GM13977 (cell line): ENCODE measurements around the gene GXYLT2.
"Not testable (repeated sequence)": the region's sequence is repeated elsewhere in the genome, so short reads cannot be mapped to it uniquely, and the experiment has no call there.

Source experiments
- DNase-seq: peaks from one replicate; pipeline ENCODE4 v3.0.0; 2012; ENCODE audit warnings: low spot score
- in situ Hi-C: fragments of 300-500 bp; cut with MboI; formaldehyde crosslinking; loops from one replicate; pipeline ENCODE4 v1.12.0; 2022; ENCODE audit warnings: low sequenced_read_pairs, low pct_unique_long_range_greater_than_20kb, mixed read lengths, inconsistent platforms; ENCODE audit not compliant: unreplicated experiment
- TF ChIP-seq, protein P1 (sequence below): IDR thresholded peaks from 2 replicates; pipeline ENCODE4 v1.5.1; 2012; ENCODE audit warnings: mild to moderate bottlenecking, control low read depth; ENCODE audit not compliant: insufficient read depth; ENCODE audit errors: extremely low read depth, missing control alignments

The GXYLT2 gene

GRCh38 chr3:72999951-73000350 lies 112.1 kb downstream of the GXYLT2 start:
- TF ChIP-seq, protein P1, sequence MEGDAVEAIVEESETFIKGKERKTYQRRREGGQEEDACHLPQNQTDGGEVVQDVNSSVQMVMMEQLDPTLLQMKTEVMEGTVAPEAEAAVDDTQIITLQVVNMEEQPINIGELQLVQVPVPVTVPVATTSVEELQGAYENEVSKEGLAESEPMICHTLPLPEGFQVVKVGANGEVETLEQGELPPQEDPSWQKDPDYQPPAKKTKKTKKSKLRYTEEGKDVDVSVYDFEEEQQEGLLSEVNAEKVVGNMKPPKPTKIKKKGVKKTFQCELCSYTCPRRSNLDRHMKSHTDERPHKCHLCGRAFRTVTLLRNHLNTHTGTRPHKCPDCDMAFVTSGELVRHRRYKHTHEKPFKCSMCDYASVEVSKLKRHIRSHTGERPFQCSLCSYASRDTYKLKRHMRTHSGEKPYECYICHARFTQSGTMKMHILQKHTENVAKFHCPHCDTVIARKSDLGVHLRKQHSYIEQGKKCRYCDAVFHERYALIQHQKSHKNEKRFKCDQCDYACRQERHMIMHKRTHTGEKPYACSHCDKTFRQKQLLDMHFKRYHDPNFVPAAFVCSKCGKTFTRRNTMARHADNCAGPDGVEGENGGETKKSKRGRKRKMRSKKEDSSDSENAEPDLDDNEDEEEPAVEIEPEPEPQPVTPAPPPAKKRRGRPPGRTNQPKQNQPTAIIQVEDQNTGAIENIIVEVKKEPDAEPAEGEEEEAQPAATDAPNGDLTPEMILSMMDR = no peak
- no peak for DNase-seq
- in situ Hi-C loops = no loop called here

DNA sequence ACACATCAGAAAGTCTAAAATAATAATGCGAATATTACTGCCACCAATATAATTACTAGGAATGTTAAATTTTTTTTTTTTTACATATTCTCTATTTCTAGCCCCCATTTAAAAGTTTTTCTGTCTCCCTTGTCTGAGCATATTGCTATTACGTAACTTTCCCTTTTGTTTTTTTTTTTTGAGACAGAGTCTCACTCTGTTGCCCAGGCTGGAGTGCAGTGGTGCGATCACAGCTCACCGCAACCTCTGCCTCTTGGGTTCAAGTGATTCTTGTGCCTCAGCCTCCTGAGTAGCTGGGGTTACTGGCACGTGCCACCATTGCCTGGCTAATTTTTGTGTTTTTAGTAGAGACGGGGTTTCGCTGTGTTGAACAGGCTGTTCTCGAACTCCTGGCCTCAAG lies 115.2 kb downstream of the GXYLT2 start:
- DNase-seq, in situ Hi-C loops: not testable (repeated sequence)

DNA sequence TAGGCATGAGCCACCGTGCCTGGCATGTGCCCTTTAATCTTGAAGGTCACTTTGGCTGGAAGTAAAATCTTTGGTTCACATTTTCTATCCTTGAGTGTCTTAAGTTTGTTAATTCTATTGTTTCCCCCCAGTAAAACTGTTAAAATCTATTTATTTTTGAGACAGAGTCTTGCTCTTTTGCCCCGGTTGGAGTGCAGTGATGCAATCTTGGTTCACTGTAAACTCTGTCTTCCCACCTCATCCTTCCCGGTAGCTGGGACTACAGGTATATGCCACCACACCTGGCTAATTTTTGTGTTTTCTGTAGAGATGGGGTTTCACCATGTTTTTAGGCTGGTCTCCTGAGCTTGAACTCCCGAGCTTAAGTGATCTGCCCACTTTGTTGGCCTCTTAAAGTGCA lies 116.5 kb downstream of the GXYLT2 start:
- no peak for DNase-seq
- TF ChIP-seq, protein P1 = no peak
- in situ Hi-C loops = no loop called here

DNA sequence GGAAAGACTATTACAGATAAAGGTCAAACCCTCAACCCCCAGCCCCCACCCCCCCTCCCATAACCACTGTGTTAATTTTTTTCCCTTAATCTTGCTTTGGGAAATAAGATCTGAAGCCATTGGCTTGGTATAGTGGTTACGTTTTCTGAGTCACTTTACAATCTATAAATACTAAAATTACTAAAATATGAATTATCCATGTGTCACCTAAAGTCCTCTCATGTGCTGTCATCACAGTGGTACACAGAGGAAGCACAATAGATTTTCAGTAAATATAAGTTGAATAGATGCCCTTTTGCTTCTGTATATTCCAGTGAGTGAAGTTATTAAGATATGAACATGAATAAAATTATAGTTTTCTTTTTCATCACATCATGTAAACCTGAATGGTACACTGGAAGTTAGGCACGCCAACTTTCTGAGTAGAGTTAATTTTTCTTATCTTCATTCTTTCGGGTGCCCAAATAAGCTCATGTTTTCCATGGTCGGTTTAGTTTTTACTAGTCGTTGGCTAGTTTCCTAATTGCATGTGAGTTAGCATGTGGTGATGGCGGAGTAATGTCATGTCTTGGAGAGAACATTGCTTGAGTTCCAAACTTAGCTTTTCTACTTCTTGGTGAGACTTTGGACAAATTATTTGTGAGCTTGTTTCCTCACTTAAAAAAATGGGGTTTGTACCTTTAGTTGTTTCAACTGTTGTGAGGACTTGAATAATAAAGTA lies 120.3 kb downstream of the GXYLT2 start:
- in situ Hi-C loops = no loop called here
- TF ChIP-seq, protein P1 = no peak
- DNase-seq = no peak

DNA sequence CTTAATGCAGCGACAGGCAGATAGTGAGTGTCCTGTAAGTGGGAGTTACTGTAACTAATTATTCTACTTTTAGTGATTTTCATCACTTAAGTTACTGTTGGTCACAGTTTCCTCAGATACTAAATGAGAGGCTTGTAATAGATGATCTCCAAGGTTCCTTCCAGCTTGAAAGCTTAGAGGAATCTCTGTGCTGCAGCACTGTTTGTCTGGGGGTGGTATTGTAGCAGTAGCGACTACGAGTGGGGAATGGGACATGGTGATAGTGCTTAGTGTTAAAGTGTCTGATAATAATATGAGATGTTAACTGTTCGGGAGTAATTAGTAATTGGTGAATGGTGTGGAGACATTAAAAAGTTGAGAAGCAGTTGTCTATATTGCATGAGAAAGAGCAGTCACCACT lies 121.2 kb downstream of the GXYLT2 start:
- in situ Hi-C loops = no loop called here
- TF ChIP-seq, protein P1 = no peak
- DNase-seq = no peak

DNA sequence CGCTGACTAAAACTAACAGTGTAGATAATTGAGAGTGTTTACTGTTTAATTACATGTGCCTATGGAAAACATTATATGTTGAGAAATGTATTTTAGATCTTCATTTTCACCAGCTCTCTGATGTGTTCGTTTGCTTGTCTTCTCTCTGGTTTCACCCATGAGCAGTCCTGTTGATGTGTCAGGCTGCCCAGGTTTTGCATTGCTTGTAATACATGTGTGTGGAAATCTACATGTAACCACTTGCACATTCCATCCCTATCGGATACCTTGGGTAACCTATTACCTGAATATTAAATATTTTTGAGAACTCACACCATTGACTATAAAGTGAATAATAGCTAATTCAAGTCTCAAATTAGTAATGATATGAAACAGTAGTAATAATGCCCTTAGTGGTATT lies 121.9 kb downstream of the GXYLT2 start:
- no peak for DNase-seq
- in situ Hi-C loops = no loop called here
- TF ChIP-seq, protein P1 = no peak

GRCh38 chr3:73010158-73010557 lies 122.3 kb downstream of the GXYLT2 start:
- TF ChIP-seq, protein P1 = no peak
- in situ Hi-C loops = no loop called here
- no peak for DNase-seq
